ENCODE data around the gene IMPDH2.
A peak's percentile ranks its signal among the peaks of the same experiment; 100 is the strongest.

IMPDH2 gene

GRCh38 chr3:49028673-49029562 is at the start of gene IMPDH2:
Gene IMPDH2 (minus strand): TSS chr3:49029398. CDS start chr3:49029350, 48 bp downstream.
- peak; percentile 76 to 88 for DNase-seq

DNA sequence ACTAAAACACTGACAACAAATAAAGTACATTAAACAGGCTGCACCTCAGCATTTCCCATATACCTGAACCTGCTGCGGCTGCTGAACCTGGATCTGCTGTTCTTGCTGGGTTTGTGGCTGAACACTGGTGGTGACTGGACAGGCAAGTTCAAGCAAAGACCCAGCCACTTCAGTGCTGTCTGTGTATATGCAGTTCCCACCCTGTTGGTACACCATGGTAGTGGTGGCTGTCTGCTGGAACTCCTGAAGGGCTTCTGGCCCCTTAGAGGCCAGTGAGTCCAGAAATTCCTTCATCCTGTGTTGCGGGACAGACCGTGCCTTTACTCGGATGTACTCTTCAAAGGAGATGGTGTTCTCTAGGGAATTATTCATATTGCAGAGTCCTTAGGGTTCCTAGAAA is 47.4 kb upstream of the IMPDH2 start:
- DNase-seq = no peak

GRCh38 chr3:49076116-49076515 is 46.9 kb upstream of the IMPDH2 start:
- no peak for DNase-seq

DNA sequence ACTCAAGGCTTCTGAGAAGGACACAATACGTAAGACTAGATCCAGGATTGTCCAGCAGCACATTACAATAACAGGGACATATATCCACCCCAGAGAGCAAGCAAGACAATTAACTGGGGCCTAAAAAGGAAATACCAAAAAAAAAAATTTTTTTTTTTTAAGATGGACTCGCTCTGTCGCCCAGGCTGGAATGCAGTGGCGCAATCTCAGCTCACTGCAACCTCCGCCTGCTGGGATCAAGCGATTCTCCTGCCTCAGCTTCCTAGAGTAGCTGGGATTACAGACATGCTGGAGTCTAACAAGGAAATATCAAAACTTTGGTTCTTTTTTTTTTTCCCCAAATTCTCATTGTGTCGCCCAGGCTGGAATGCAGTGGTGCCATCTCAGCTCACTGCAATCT is 28.8 kb upstream of the IMPDH2 start:
- DNase-seq = no peak

GRCh38 chr3:49057268-49057667 is 28.1 kb upstream of the IMPDH2 start:
- DNase-seq = no peak

DNA sequence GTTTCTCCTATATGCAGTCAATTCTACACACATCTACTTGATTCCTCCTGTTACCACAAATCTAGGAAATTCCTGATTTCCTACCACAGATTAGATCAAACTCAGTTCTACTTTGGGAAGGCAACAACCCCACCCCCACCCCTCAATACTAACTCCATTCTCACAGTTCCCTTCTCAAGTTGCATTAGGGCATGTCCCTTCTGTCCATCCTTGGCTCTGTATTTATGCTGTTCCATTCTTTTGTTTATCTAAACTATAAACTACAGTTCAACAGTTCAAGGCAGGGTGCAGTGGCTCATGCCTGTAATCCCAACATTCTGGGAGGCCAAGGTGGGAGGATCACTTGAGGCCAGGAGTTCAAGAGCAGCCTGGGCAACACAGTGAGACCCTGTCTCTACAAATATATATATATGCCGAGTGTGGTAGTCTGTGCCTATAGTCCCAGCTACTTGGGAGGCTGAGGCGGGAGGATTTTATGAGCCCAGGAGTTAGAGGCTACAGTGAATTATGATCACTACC is 25.2 kb upstream of the IMPDH2 start:
- no peak for DNase-seq

DNA sequence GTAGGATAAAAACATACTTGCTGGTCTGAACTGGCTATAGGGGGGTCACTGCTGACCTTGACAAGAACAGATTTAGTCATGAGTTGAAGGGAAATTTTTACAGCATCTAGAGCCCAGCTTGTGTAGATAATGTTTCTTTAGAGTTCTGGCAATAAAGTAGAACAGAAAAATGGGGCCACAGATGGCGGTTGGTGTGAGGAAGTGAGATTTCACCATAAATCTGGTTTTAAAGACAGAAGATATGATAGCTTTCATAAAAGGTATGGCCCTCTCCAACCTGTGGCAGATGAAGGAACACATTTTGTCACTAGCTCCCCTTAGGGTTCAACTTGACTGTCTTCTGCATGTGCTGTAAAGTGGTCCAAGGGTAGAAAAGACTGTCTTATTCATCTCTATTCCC is 24.3 kb upstream of the IMPDH2 start:
- DNase-seq = no peak

GRCh38 chr3:49035281-49035680 is 6.1 kb upstream of the IMPDH2 start:
- DNase-seq = no peak

DNA sequence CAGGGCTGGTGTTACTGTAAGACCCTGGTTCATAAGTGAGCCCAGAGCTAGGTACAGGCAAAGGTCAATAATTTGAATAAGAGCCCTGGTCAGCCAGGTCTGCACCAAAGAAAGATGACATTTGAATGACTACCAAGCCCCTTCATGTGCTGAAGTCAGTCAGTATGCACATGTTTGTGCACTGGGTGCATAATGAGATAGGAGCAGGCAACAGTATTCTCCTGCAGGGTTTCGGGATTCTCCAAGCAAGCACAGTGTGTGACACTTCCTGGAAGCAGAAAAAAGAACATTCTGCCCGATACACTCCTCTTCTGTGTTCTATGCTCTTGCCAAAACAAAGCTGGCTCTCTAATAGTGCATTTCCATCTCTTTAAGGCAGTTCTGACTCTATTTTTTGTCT is 5.5 kb upstream of the IMPDH2 start:
- DNase-seq = no peak

GRCh38 chr3:49032646-49033304 is 3.6 kb upstream of the IMPDH2 start:
- no peak for DNase-seq

GRCh38 chr3:49030321-49030720 is 1.1 kb upstream of the IMPDH2 start:
- DNase-seq = no peak

DNA sequence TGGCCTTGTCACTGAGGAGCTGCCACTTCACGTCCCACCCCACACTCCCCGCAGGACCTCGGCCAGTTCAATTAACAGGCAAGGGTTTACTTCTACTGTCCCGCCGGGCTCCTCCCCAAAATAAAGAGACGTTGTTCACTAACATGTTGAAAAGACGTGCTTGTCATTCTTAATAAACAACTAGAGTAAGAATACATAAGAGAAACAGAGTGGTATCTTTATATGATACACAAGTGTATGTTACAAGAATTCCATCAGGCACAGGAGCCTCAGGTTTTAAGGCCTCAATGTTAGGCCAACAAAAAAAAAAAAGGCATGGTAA is 326 bp upstream of the IMPDH2 start:
- no peak for DNase-seq

GRCh38 chr3:49028298-49028672 is 913 bp downstream of the IMPDH2 start:
- DNase-seq = no peak

DNA sequence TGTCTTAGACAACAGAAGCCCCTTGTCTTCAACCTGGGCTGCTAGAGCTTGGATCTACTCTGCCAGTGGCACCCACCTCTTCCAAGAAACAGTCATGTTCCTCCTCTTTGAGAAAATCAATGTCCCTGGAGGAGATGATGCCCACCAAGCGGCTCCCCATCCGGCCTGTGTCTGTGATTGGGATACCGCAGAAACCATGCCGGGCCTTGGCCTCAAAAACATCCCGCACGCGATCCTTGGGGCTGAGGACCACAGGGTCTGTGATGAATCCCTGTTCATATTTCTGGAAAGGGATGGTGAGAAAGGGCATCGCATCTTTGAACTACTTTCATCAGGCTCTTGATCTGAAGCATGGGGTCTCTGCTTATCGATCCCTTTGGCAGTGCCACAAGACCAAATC is 1.6 kb downstream of the IMPDH2 start:
- DNase-seq = no peak

DNA sequence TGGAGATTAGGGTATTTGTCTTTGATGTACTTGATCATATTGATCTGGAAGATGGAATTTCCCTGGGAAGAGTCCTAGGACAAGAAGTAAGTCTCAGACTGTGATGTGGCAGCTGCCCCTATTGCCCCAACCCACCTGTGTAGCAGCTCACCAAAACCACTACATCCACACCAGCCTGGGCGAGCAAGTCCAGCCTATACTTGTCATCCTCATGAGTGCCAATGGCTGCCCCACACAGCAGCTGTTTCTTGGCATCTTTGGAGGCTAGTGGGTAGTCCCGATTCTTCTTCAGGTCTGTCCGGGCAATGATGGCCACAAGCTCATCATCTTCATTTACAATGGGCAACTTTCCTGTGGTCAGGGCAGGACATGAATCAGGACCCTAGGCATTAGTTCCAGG is 2.7 kb downstream of the IMPDH2 start:
- no peak for DNase-seq

DNA sequence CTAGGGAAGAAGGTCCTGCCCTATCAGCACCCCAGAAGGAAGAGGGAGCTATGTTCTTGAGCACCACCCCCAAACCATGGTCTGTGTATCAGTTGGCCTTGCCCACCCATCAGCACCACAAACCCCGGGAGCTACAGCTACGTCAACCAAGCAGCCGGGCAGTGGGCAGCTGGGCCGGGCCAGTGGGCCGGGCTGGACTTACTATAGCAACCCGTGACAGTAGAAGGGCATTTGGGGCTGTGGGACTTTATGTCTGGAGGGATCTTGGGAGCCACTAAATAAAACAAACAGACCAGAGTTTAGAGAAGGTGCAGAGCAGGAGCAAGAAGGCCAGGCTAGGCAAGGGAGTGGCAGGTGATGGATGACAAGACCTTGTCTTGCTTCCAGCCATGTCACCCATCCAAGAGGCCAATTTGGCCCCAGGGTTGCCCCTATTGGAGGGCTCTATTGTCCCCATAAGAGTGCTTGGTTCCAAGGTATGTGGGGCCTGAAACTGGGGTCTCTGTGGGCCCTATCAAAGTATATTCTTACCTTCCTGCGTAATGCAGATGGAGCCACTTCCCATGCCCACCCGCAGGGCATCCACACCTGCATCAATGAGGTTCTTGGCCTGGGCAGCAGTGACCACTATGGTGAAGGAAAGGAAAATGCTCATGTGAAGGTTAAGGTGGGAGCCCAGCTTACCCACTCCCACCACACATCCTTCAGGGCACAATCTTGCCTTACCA is 3.2 kb downstream of the IMPDH2 start:
- DNase-seq = no peak

DNA sequence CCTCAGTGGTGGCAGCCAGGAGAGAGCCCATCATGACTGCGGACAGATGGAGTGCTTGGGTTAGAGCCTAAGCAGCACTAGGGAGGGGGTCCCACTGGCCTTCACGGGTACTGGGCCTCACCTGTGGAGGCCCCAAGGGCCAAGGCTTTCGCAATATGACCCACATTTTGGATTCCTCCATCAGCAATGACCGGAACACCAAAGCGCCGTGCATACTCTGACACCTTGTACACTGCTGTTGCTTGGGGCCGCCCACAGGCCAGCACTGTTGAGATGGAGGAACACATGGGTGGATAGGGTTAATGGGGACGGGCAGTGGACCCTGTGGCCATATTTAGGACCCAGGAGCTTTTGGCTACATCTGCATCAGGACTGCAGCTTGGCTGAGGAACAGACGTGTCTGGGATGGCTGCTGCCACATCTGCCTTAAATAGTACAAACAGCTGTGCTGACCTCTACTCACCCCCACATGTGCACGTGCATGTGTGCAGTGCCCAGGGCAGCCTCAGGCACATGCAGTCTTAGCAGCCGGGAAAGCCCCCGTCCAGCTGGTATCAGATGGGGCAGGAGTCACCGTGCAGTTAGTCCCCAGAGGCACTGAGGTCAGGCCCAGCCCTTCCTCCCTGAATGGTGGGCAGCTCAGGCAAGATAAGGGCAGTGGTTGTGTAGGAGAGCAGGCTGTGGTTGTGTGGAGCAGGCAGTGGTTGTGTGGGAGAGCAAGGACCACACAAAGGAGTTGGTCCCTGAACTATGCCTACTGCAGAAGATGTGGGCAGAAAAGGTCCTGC is 4.0 kb downstream of the IMPDH2 start:
- DNase-seq = no peak

GRCh38 chr3:49024449-49024848 is 4.7 kb downstream of the IMPDH2 start:
- DNase-seq = no peak

DNA sequence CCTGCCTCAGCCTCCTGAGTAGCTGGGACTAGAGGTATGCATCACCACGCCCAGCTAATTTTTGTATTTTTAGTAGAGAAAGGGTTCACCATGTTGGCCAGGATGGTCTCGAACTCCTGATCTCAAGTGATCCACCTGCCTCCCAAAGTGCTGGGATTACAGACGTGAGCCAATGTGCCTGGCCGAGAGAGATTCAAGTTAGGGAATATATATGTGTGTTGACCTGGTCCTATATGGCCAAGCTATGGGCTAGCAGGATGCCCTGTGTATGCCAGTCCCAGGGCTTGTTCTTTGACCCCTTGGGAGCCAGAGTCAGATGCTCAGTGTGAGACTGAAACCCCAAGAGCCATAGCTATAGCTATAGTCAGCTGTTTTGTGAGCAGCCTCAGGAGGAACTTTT is 5.4 kb downstream of the IMPDH2 start:
- no peak for DNase-seq

- no peak for DNase-seq
Measured at GRCh38 chr3:49022688-49023171, 6.5 kb downstream of the IMPDH2 start.

DNA sequence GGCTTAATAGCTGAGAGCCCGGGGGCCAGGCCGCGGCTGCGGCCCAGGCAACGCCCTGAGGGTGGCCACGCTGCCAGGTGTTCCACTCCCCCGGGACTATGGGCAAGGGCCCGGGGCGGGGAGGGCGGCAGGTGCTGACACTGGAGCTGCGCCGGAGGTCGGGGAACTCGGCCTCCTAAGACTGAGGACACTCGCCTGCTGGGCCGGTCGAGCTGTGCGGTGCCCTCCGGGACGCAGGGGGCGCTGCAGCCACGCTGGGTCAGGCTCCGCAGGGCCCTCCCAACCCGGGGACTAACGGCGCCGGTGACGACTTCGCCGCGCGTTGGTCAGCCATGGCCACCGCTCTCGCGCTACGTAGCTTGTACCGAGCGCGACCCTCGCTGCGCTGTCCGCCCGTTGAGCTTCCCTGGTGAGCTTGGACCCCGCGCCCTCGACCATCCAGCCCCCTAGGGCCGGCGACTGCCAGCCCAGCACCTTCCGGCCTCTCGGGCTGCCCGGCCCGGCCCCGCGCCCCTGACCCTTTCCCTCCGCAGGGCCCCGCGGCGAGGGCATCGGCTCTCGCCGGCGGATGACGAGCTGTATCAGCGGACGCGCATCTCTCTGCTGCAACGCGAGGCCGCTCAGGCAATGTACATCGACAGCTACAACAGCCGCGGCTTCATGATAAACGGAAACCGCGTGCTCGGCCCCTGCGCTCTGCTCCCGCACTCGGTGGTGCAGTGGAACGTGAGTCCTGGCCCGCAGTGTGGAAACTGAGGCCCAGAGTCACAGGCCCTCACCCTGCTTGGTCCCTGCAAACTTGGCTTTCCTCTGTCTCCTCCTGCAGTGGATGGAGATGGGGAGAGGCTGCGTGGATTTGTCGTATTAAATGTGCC is 7.1 kb downstream of the IMPDH2 start, which contains the start of gene NDUFAF3:
Gene NDUFAF3, plus strand, starts transcription at position 309 of the 875 bp plus-strand sequence. Its CDS starts 24 bp downstream, at position 333.
- DNase-seq = peak; percentile 62 to 81
